Psoas muscle (tissue), 8 donors: ENCODE data around the gene DGCR2. TPM values are rescaled to one million over a fixed set of nuclear protein-coding genes. Genes with fewer than 3 reads are reported as not detected.
A peak's percentile ranks its signal among the peaks of the same experiment; 100 is the strongest.

Experiments
- ATAC-seq, 4 donors: fragments of 200-7000 bp; cut with Tn5 transposase; one replicate each; pipeline ENCODE4 v1.9.1; 2020; ENCODE audit warnings: moderate library complexity in 3 of 4, mild to moderate bottlenecking in 2 of 4
- DNase-seq, 2 donors: peaks; one replicate each; pipeline ENCODE4 v3.0.0-alpha.2; 2020
- H3K27ac ChIP-seq: fragments of 200-600 bp; one replicate; pipeline ENCODE4 v1.8.0; 2022
- H3K27me3 ChIP-seq, 3 donors: fragments of 200-600 bp in 1 of 3; one replicate each; pipeline versions ENCODE4 v1.6.1 to v1.8.0; 2013 to 2022; ENCODE audit warnings: low read length in 2 of 3, mild to moderate bottlenecking in 2 of 3, moderate library complexity in 1 of 3; ENCODE audit not compliant: insufficient read depth in 3 of 3
- H3K36me3 ChIP-seq, 2 donors: fragments of 200-600 bp in 1 of 2; one replicate each; pipeline versions ENCODE4 v1.6.1 to v1.8.0; 2013 to 2022; ENCODE audit warnings: low read depth in 1 of 2, mild to moderate bottlenecking in 1 of 2, moderate library complexity in 1 of 2; ENCODE audit not compliant: insufficient read depth in 1 of 2
- H3K4me1 ChIP-seq: fragments of 200-600 bp; one replicate; pipeline ENCODE4 v1.8.0; 2022
- H3K4me3 ChIP-seq: fragments of 200-600 bp; one replicate; pipeline ENCODE4 v1.8.0; 2022; ENCODE audit warnings: mild to moderate bottlenecking
- H3K9me3 ChIP-seq: fragments of 200-600 bp; one replicate; pipeline ENCODE4 v1.8.0; 2022
- CTCF ChIP-seq: fragments of 200-600 bp; IDR thresholded peaks from one replicate; pipeline ENCODE4 v1.8.0; 2022; ENCODE audit warnings: antibody characterized with exemption
- WGBS, 3 donors: extraction: QIAGEN DNeasy Blood & Tissue Kit; methylation state at CpG; one replicate each; pipeline versions ENCODE4 v1.1.6 to v1.1.7; 2013; 5-methylcytosine and 5-hydroxymethylcytosine counted together
- intact Hi-C, 2 donors: fragments of 100-400 bp; cut with DNase I; formaldehyde crosslinking; loops; one replicate each; pipeline versions ENCODE4 v1.11.0 to v1.14.2; 2022
- polyA plus RNA-seq, 3 donors: library from polyadenylated mRNA; stranded (reverse); fragments of 200-250 nt; gene quantifications; one replicate each; pipeline ENCODE4 v1.2.3, GENCODE V29; 2013
- total RNA-seq, 4 donors: library from RNA; stranded (reverse); fragmentation: NEBNext Ultra II Directional in 2 of 4; extraction: Animal tissue kit (Norgen Biotek cat#: 25700) in 2 of 4; gene quantifications; one replicate each; pipeline versions ENCODE4 v1.2.1 to v1.2.4, GENCODE V29; 2021 to 2023
- donor health status: healthy with polysubstance abuse.
- donor health status: DM: no; HTN: no; CAD: no; lungs with moderate emphysema.
- donor health status: Bipolar disorder and iron deficiency.
- donor health status: healthy.
- donor health status: DM: yes; HTN: yes; CAD: no.
- donor health status: DM: no; HTN: no; CAD: no.
- donor health status: DM: no; HTN: no; CAD: no.
- donor health status: DM: yes; HTN: yes; CAD: no.

Gene DGCR2
- total and polyA plus RNA-seq, 7 donors, result 13.1 to 27.6 (median 24.5) TPM

GRCh38 chr22:19042285-19043120 is 79.7 kb downstream of the DGCR2 start:
- H3K27me3 ChIP-seq, result peaks cover 0 to 2% (median 0%) of the 10 kb centered on the region in 3 donors
- H3K9me3 ChIP-seq, result no peaks in the 10 kb centered on the region
- no peak overlapping the region for H3K4me3 ChIP-seq
- peaks cover 3 to 100% of the 10 kb centered on the region in 2 donors for H3K36me3 ChIP-seq
- no peak overlapping the region for H3K27ac ChIP-seq
- DNase-seq (peak in 1 of 2 donors; percentile 55), ATAC-seq (peak in 1 of 4 donors; percentile 15)
- H3K4me1 ChIP-seq, result no peaks in the 10 kb centered on the region
- WGBS, 3 donors, result 86 to 94% (median 89%) methylated on average over 22 of the region's 22 CpGs
- TF ChIP-seq CTCF, result no peak
- intact Hi-C loops, result no loop called here

GRCh38 chr22:19041704-19042074 is 80.5 kb downstream of the DGCR2 start:
- Histone ChIP-seq H3K27ac (no peak overlapping the region), H3K27me3 (peaks cover 0 to 2% (median 0%) of the 10 kb centered on the region in 3 donors), H3K4me1 (no peaks in the 10 kb centered on the region), H3K36me3 (peaks cover 3 to 99% of the 10 kb centered on the region in 2 donors), H3K4me3 (no peak overlapping the region), H3K9me3 (no peaks in the 10 kb centered on the region)
- DNase-seq, result peak in 1 of 2 donors; percentile 34
- TF ChIP-seq CTCF, result no peak
- 92 to 94% (median 93%) methylated on average over 15 of the region's 15 CpGs for WGBS, 3 donors
- ATAC-seq, result no peak
- intact Hi-C loops, result no loop called here

GRCh38 chr22:19040888-19041703 is 81.1 kb downstream of the DGCR2 start:
- intact Hi-C loops, result no loop called here
- Histone ChIP-seq H3K4me3 (no peak overlapping the region), H3K27me3 (peaks cover 0 to 2% (median 0%) of the 10 kb centered on the region in 3 donors), H3K36me3 (peaks cover 3 to 93% of the 10 kb centered on the region in 2 donors), H3K27ac (no peak overlapping the region), H3K9me3 (no peaks in the 10 kb centered on the region), H3K4me1 (no peaks in the 10 kb centered on the region)
- no peak for ATAC-seq
- TF ChIP-seq CTCF, result no peak
- peak in 1 of 2 donors; percentile 30 for DNase-seq
- 83 to 87% (median 86%) methylated on average over 28 to 30 of the region's 30 CpGs for WGBS, 3 donors

- 70 to 77% (median 74%) methylated on average over 4 of the region's 4 CpGs for WGBS, 3 donors
- Histone ChIP-seq H3K9me3 (no peaks in the 10 kb centered on the region), H3K4me3 (no peak overlapping the region), H3K27me3 (peaks cover 0 to 2% (median 0%) of the 10 kb centered on the region in 3 donors), H3K36me3 (peaks cover 3 to 86% of the 10 kb centered on the region in 2 donors), H3K27ac (no peak overlapping the region), H3K4me1 (no peaks in the 10 kb centered on the region)
- peak in 1 of 2 donors; percentile 40 for DNase-seq
- ATAC-seq, result no peak
- intact Hi-C loops, result no loop called here
- TF ChIP-seq CTCF, result no peak
Observed at GRCh38 chr22:19040391-19040861, 81.8 kb downstream of the DGCR2 start.
